VCaP (cell line): ENCODE results near the gene ANKRD11.
"Not testable (repeated sequence)": the region's sequence is repeated elsewhere in the genome, so short reads cannot be mapped to it uniquely, and the experiment has no call there.

Experiments
- H3K27ac ChIP-seq: fragments of 450-650 bp; 2 replicates; pipeline ENCODE4 v1.5.1; 2017
- TF ChIP-seq, protein P1 (sequence below): fragments of 450-650 bp; conservative IDR thresholded peaks from 2 replicates; pipeline ENCODE4 v1.5.1; 2017; ENCODE audit warnings: mild to moderate bottlenecking, moderate library complexity

The ANKRD11 gene

DNA sequence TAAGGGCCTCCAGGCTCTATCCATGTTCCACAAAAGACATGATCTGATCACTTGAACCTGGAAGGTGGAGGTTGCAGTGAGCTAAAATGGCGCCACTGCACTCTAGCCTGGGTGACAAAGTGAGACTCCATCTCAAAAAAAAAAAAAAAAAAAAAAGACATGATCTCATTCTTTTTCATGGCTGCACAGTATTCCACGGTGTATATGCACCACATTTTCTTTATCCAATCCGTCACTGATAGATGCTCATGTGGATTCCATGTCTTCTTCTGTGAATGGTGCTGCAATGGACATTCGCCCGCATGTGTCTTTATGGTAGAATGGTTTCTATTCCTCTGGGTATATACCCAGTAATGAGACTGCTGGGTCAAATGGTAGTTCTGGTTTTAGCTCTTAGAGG, 124.4 kb downstream of the ANKRD11 start:
- no peak overlapping the region for H3K27ac ChIP-seq
- TF ChIP-seq, protein P1, sequence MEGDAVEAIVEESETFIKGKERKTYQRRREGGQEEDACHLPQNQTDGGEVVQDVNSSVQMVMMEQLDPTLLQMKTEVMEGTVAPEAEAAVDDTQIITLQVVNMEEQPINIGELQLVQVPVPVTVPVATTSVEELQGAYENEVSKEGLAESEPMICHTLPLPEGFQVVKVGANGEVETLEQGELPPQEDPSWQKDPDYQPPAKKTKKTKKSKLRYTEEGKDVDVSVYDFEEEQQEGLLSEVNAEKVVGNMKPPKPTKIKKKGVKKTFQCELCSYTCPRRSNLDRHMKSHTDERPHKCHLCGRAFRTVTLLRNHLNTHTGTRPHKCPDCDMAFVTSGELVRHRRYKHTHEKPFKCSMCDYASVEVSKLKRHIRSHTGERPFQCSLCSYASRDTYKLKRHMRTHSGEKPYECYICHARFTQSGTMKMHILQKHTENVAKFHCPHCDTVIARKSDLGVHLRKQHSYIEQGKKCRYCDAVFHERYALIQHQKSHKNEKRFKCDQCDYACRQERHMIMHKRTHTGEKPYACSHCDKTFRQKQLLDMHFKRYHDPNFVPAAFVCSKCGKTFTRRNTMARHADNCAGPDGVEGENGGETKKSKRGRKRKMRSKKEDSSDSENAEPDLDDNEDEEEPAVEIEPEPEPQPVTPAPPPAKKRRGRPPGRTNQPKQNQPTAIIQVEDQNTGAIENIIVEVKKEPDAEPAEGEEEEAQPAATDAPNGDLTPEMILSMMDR: no peak

- H3K27ac ChIP-seq: peak overlapping the region; percentile 24; the same call in 1 of the 2 replicates
- TF ChIP-seq, protein P1: no peak
These were observed 125.3 kb downstream of the ANKRD11 start for GRCh38 chr16:89365044-89365467.

GRCh38 chr16:89364606-89365005, 125.8 kb downstream of the ANKRD11 start:
- H3K27ac ChIP-seq: peak overlapping the region; percentile 24; the same call in 1 of the 2 replicates
- TF ChIP-seq, protein P1: no peak

- peak overlapping the region; percentile 24; the same call in 1 of the 2 replicates for H3K27ac ChIP-seq
- TF ChIP-seq, protein P1: no peak
These were observed 126.6 kb downstream of the ANKRD11 start for GRCh38 chr16:89363621-89364393.

DNA sequence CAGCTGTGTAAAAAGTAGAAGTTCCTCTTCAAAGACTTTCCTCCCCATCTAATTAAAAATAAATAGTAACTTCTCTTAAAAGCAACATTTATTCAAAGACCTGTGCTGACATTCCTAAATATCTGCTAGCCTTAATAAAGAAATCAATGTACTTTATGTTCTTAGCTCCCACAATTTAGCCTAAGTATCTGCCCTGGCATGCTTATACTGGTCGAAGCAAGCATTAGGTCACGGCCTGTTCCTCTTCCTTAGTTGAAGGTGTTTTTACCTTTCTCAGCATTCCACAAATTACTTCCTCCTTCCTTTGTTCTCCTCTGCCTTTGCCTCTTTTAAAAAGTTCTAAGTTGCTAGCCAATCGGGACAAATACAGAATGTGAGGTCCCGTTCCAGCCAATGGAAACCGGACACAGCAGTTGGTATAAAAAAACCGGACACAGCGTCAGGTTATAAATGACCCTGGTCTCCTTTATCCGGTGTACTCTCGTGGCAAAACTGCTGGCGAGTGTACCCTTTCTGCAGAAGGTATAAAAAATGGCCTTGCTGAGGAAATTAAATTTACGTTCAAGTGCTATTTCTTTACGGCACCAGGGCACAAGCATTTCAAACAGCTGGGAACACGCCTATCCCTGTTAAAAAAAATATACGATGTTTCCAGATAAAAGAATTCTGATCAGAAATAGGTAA, 127.7 kb downstream of the ANKRD11 start:
- not testable (repeated sequence) for H3K27ac ChIP-seq

DNA sequence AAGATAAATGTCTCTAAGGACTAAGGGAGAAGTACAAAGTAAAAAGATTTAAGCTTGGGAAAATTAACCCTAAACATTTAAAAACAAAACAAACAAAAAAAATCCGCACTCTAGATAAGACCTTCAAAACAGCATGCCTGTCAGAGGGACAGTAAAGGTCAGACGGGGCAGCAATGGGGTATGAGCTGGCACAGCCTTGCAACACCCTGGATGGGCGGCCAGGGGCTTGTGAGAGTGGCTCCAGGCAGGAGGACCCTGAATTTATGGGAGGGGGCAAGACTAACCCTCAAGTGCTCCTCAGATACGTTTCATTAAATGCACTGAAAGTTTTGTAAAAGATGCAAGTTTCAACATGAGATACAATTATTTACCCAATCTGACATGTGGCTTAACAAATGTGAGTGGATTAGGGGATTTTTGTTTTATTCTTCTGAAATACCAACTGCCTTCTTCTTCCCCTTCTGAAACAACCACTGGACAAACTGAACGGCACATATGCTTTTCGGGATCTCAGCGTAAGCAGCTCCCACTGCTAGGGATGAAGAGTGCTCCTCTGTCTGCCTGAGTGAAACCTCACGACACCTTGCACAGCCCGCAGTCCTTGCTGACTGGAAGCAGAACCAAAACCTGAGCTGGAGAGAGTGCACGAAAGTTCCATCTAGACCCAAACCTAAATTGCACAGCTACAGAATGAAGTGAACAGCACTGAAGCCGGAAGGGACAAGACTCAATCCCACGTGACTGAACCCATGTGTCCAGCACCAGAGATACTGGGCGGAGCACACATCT, 128.4 kb downstream of the ANKRD11 start:
- TF ChIP-seq, protein P1: no peak
- no peak overlapping the region for H3K27ac ChIP-seq

DNA sequence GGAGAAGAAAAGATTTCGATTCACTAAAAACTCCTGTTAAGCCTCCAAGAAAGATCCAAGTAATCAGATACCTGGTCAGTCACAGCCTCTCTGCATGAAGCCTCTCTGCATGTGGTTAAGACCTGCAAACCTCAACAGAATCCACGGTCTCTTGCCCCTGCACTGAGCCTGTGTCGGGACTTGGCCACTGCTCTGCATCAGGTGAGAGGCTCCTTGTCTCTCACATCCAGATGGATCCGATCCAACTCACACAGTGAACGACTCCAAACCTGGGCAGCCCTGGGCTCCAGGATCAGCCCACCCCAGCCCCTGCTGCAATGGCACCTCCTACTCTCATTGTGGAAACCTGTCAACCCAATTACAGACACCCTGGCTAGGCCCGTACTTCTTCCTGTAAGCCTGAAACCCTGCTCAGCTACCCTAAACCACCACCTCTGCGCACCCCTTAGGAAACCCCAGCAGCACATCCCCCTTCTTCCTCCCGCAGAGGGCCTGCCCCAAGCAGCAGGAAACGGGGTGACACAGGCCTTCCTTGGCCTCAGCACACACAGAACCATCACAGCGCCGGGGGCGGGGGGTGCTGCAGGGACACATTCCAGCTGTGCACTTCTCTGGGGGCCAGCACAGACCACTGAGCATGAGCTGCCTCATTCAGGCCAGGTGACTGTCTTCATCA, 129.5 kb downstream of the ANKRD11 start:
- TF ChIP-seq, protein P1: no peak
- no peak overlapping the region for H3K27ac ChIP-seq
